C4-2B (cell line): ENCODE results near the gene CALM3.

Experiments used
- H3K27ac ChIP-seq: fragments of 450-650 bp; 2 replicates; pipeline ENCODE4 v1.5.1; 2017
- CTCF ChIP-seq: fragments of 450-650 bp; conservative IDR thresholded peaks from 2 replicates; pipeline ENCODE4 v1.5.1; 2017; ENCODE audit warnings: mild to moderate bottlenecking
- ZFX ChIP-seq: fragments of 450-650 bp; IDR thresholded peaks from 2 replicates; pipeline ENCODE4 v1.6.1; 2017

Gene CALM3

GRCh38 chr19:46610851-46611770 lies 10.0 kb downstream of the CALM3 start:
- TF ChIP-seq CTCF = no peak
- TF ChIP-seq ZFX = no peak
- no peak overlapping the region for H3K27ac ChIP-seq

GRCh38 chr19:46611776-46612175 lies 10.6 kb downstream of the CALM3 start:
- TF ChIP-seq ZFX = no peak
- TF ChIP-seq CTCF = no peak
- H3K27ac ChIP-seq = no peak overlapping the region

GRCh38 chr19:46613525-46613924 lies 12.4 kb downstream of the CALM3 start:
- TF ChIP-seq ZFX = no peak
- TF ChIP-seq CTCF = no peak
- no peak overlapping the region for H3K27ac ChIP-seq

GRCh38 chr19:46614114-46614722 lies 13.1 kb downstream of the CALM3 start:
- TF ChIP-seq CTCF (peak; percentile 78), ZFX (no peak)
- H3K27ac ChIP-seq = no peak overlapping the region

GRCh38 chr19:46615966-46616365 lies 14.8 kb downstream of the CALM3 start:
- no peak for TF ChIP-seq ZFX
- TF ChIP-seq CTCF = no peak
- H3K27ac ChIP-seq = no peak overlapping the region

- H3K27ac ChIP-seq = 0 out of 2 replicates have a peak overlapping the region, but pooled peaks have one; percentile 5
- peak; percentile 53 for TF ChIP-seq CTCF
- no peak for TF ChIP-seq ZFX
Observed at GRCh38 chr19:46616631-46617322, 15.6 kb downstream of the CALM3 start.

GRCh38 chr19:46617601-46618000 lies 16.5 kb downstream of the CALM3 start:
- TF ChIP-seq CTCF (no peak), ZFX (no peak)

More at GRCh38 chr19:46617601-46618000, 16.5 kb downstream of the CALM3 start:
- H3K27ac ChIP-seq = no peak overlapping the region
